Measurements from ENCODE around the gene EDC4. TPM values are rescaled to one million over a fixed set of nuclear protein-coding genes. Genes with fewer than 3 reads are reported as not detected.
A peak's percentile ranks its signal among the peaks of the same experiment; 100 is the strongest.

The EDC4 gene
- total and polyA plus RNA-seq, 2 of the 13 experiments (the other 11 are each of a cell fraction or from before 2014, with no cell fraction given) = 51.4 to 59.1 TPM

GRCh38 chr16:67915831-67916723 lies 43.2 kb downstream of the EDC4 start (continued):
- TF ChIP-seq ZFP41 (CRISPR knock-in tag; IDR thresholded peaks at IDR 0.05; ENCODE audit: borderline replicate concordance) = no peak
- peak; percentile 23 for TF ChIP-seq XRCC5 (optimal IDR thresholded peaks at IDR 0.05; ENCODE audit: low read length)
- TF ChIP-seq ZBTB43 (CRISPR knock-in tag; conservative IDR thresholded peaks at IDR 0.05) = no peak
- no peak for TF ChIP-seq MXD1 (CRISPR knock-in tag; IDR thresholded peaks at IDR 0.05)
- no peak for TF ChIP-seq NR2F1 (CRISPR knock-in tag; IDR thresholded peaks at IDR 0.05)
- no peak for TF ChIP-seq ZNF138 (CRISPR knock-in tag; IDR thresholded peaks at IDR 0.05; ENCODE audit: low read depth)
- TF ChIP-seq MTA1 (CRISPR knock-in tag; IDR thresholded peaks at IDR 0.05; ENCODE audit: borderline replicate concordance) = no peak
- TF ChIP-seq ZBTB42 (CRISPR knock-in tag; IDR thresholded peaks at IDR 0.05) = no peak
- TF ChIP-seq CAMTA2 (CRISPR knock-in tag; IDR thresholded peaks at IDR 0.05; ENCODE audit: borderline replicate concordance) = no peak
- TF ChIP-seq SPEN (CRISPR knock-in tag; IDR thresholded peaks at IDR 0.05; ENCODE audit: low read depth) = no peak
- no peak for TF ChIP-seq NR2F2 (IDR thresholded peaks at IDR 0.05; ENCODE audit: borderline replicate concordance, low read depth)
- no peak for TF ChIP-seq ZNF331 (CRISPR knock-in tag; IDR thresholded peaks at IDR 0.05)
- TF ChIP-seq GLI4 (CRISPR knock-in tag; IDR thresholded peaks at IDR 0.05; ENCODE audit: borderline replicate concordance) = no peak
- TF ChIP-seq RBFOX2 (IDR thresholded peaks at IDR 0.05; ENCODE audit: low read depth, low read length) = no peak
- no peak for TF ChIP-seq ZZZ3 (CRISPR knock-in tag; IDR thresholded peaks at IDR 0.05; ENCODE audit: borderline replicate concordance)
- TF ChIP-seq ZNF768 (CRISPR knock-in tag; IDR thresholded peaks at IDR 0.05) = no peak
- no peak for TF ChIP-seq ZNF788 (CRISPR knock-in tag; IDR thresholded peaks at IDR 0.05; ENCODE audit: borderline replicate concordance)
- TF ChIP-seq ZNF280D (CRISPR knock-in tag; IDR thresholded peaks at IDR 0.05) = no peak
- no peak for TF ChIP-seq SYNCRIP (IDR thresholded peaks at IDR 0.05; ENCODE audit: insufficient read depth, low read depth, low read length)
- peak; percentile 50; the same call in 1 of the 2 replicates for TF ChIP-seq ZNF143 (CRISPR knock-in tag; IDR thresholded peaks at IDR 0.05)
- no peak for TF ChIP-seq ZNF879 (CRISPR knock-in tag; IDR thresholded peaks at IDR 0.05)
- TF ChIP-seq RNF219 (CRISPR knock-in tag; IDR thresholded peaks at IDR 0.05) = no peak
- 0 out of 2 replicates have a peak, but pooled peaks have one; percentile 15 for TF ChIP-seq FOXA3 (CRISPR knock-in tag; IDR thresholded peaks at IDR 0.05)
